ENCODE measurements around the gene LRRC4B.
"Not testable (repeated sequence)": the region's sequence is repeated elsewhere in the genome, so short reads cannot be mapped to it uniquely, and the experiment has no call there.

LRRC4B gene

GRCh38 chr19:50580240-50580639 is 12.0 kb upstream of the LRRC4B start:
- in situ Hi-C loops (cut with HindIII; ENCODE audit: low pct_ligation_motif_present, low pct_unique_long_range_greater_than_20kb, low sequenced_read_pairs), result no loop called here
- DNase-seq, result no peak

- in situ Hi-C loops (cut with HindIII; ENCODE audit: low pct_ligation_motif_present, low pct_unique_long_range_greater_than_20kb, low sequenced_read_pairs); DNase-seq: not testable (repeated sequence)
Observed at GRCh38 chr19:50576769-50577168, 8.5 kb upstream of the LRRC4B start.

DNA sequence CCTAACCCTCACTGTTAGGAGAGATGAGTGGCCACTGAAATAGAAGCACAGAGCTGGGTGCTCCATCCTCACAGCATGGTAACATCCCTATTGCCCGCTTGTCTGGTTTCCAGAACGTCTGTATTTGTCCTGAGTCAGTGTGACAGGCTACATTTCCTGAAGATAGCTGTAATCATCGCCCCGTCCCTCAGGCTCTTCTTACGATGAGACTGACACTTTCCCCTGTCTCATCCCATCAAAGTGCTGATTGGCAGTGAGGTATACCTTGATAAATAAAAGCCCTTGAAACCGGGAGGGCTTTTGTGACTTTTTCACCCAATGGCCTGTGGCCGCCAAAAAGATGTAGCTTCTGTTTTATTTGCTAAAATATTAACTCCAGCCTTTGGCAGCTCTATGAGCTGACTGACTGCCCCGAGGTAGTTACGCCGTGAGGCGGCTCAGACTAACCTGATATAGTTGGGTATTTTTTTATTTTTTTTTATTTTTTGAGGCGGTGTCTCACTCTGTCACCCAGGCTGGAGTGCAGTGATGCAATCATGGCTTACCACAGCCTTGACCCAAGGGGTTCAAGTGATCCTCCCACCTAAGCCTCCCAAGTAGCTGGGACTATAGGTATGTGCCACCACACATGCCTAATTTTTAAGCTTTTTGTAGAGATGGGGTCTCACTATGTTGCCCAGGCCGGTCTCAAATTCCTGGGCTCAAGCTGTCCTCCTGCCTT is 5.7 kb upstream of the LRRC4B start:
- in situ Hi-C loops (cut with HindIII; ENCODE audit: low pct_ligation_motif_present, low pct_unique_long_range_greater_than_20kb, low sequenced_read_pairs), result no loop called here
- no peak for DNase-seq

- DNase-seq, result no peak
Observed at GRCh38 chr19:50570997-50571396, 2.8 kb upstream of the LRRC4B start.

GRCh38 chr19:50569938-50570540 is 1.8 kb upstream of the LRRC4B start:
- no peak for DNase-seq
- in situ Hi-C loops (cut with HindIII; ENCODE audit: low pct_ligation_motif_present, low pct_unique_long_range_greater_than_20kb, low sequenced_read_pairs), result no loop called here

More at GRCh38 chr19:50570997-50571396, 2.8 kb upstream of the LRRC4B start:
- in situ Hi-C loops (cut with HindIII; ENCODE audit: low pct_ligation_motif_present, low pct_unique_long_range_greater_than_20kb, low sequenced_read_pairs), result no loop called here

- no peak for DNase-seq
- in situ Hi-C loops (cut with HindIII; ENCODE audit: low pct_ligation_motif_present, low pct_unique_long_range_greater_than_20kb, low sequenced_read_pairs), result no loop called here
Observed at GRCh38 chr19:50568728-50569698, 778 bp upstream of the LRRC4B start.

DNA sequence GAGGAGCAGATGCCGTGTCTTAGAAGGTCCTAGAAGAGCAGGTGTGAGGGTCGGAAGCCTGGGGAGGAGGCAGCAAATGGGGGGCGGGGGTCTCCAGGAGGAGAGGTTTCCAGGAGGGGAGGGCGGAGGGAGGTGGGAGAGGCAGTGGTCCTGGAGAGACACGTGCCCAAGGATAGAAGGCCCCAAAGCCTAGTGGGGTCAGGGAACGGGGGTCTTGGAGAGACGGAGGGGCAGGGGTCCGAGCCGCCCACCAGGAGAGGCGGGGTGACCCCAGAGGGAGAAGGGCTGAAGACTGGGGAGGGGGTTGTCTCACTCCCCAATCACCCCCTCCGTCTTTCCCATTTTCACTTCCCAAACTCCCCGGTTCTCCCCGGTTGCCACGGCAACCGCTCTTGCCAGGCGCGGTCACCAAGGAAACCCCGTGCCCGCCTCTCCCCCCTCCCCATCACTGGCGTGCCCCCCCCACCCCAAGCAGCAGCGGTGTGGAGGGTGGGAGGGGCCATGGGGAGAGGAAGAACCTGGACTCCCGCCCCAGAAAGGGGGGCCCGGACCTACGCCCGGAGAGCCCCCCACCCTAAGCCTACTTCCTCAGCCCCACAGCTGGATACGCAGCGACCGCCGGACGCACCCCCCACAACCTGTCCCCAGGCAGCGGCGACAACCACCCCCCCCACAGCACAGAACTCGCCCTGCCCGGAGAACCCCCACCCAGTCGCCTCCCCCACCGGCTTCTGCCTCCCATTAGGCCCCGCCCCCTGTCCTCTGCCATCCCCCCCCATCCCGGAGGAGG is 988 bp downstream of the LRRC4B start:
- in situ Hi-C loops (cut with HindIII; ENCODE audit: low pct_ligation_motif_present, low pct_unique_long_range_greater_than_20kb, low sequenced_read_pairs), result no loop called here
- DNase-seq, result no peak

DNA sequence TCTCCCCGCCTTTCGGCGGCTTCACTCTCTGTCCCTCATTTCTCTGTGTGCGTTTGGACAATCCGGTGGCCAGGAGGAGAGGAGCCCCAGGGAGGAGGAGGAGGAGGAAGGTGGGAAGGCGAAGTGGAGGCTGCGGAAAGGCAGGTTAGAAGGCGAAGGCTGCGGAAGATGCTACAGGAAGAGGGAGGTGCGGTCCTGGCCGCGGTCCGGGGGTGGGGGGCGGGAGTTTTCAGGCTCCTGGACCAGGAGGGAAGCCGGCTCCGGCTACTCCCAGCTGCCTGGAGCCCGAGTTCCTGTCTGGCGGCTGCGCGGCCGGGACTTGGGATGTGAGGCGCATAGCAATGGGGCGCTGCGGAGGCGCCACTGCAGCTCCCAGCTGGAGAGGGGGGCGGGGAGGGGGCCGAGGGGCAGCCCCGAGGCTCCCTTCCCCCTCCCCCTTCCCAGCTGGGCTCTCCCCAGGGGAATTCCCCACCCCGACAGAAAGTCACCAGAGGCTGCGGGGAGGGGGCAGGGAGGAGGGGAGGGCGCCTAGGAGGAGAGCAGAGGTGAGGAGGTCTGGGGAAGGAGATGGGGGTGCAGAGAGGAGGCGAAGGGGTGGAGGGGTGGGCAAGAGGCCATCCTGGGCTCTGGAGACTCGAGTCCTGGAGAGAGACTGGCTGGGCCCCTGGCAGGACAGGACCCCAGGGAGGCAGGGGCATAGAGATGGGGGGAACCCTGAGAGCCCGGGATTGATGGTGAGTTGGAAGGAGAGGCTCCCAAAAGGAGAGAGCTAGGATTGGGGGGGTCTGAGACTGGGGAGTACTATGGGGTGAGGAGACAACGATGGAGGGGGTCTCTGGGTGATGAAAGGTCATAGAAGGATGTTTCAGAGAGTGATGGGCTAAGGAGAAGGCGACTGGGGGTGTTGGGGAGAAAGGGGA is 2.0 kb downstream of the LRRC4B start:
- no peak for DNase-seq
- in situ Hi-C loops (cut with HindIII; ENCODE audit: low pct_ligation_motif_present, low pct_unique_long_range_greater_than_20kb, low sequenced_read_pairs), result no loop called here

GRCh38 chr19:50564229-50565105 is 3.8 kb downstream of the LRRC4B start:
- DNase-seq, result no peak
- in situ Hi-C loops (cut with HindIII; ENCODE audit: low pct_ligation_motif_present, low pct_unique_long_range_greater_than_20kb, low sequenced_read_pairs), result no loop called here

DNA sequence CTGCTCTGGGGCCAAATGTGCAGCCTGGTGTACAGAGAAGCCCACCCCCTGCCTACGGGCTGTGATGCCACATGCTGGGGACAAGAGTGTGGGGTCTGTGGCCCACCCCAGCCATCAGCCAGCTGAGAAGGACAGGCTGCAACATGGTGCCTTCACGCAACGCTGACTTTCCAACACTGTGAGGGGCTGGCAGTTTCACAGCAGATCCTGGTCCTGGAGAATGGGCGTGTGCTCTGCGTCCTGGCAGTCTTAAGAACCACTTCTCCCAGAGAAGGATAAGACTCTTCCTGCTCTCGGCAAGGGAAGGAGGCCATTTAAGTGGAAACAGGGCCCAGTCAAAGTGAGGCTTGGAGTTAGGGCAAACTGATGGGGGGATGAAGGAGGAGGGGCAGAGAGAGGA is 4.6 kb downstream of the LRRC4B start:
- in situ Hi-C loops (cut with HindIII; ENCODE audit: low pct_ligation_motif_present, low pct_unique_long_range_greater_than_20kb, low sequenced_read_pairs), result no loop called here
- DNase-seq, result no peak

- in situ Hi-C loops (cut with HindIII; ENCODE audit: low pct_ligation_motif_present, low pct_unique_long_range_greater_than_20kb, low sequenced_read_pairs), result no loop called here
- no peak for DNase-seq
Observed at GRCh38 chr19:50562996-50563395, 5.2 kb downstream of the LRRC4B start.

DNA sequence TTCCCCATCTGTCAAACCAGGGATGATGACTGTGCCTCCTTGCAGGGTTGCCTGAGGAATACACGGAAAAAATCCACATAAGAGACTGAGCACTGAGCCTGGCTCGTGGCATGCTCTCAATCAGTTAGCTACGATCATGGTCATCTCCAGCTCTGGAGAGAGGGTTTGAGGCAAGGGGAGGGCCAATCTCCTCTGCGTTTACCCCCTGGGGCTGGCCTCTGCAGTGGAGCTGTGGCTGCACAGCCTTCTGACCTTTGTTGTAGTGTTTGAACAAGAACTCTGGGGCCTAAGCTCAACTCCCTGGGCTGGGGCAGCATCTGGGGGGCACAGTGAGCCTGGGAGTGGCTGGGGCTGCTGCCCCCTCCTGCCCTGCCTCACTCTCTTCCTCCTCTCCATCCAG is 5.9 kb downstream of the LRRC4B start:
- in situ Hi-C loops (cut with HindIII; ENCODE audit: low pct_ligation_motif_present, low pct_unique_long_range_greater_than_20kb, low sequenced_read_pairs), result no loop called here
- DNase-seq, result no peak

- no peak for DNase-seq
- in situ Hi-C loops (cut with HindIII; ENCODE audit: low pct_ligation_motif_present, low pct_unique_long_range_greater_than_20kb, low sequenced_read_pairs), result no loop called here
Observed at GRCh38 chr19:50559636-50560035, 8.6 kb downstream of the LRRC4B start.

GRCh38 chr19:50558449-50558848 is 9.8 kb downstream of the LRRC4B start:
- in situ Hi-C loops (cut with HindIII; ENCODE audit: low pct_ligation_motif_present, low pct_unique_long_range_greater_than_20kb, low sequenced_read_pairs), result no loop called here
- no peak for DNase-seq

DNA sequence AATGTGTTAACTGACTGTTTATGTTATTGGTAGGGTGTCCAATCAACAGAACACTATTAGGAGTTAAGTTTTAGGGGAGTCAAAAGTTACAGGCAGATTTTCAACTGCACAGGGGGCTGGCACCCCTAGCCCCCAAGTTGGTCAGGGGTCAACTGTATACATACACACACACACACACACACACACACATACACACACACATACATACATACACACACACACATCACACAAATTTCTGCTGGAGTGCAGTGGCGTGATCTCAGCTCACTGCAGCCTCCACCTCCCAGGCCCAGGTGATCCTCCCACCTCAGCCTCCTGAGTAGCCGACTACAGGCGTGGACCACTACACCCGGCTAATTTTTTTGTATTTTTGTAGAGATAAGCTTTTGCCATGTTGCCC is 10.2 kb downstream of the LRRC4B start:
- DNase-seq, result no peak
- in situ Hi-C loops (cut with HindIII; ENCODE audit: low pct_ligation_motif_present, low pct_unique_long_range_greater_than_20kb, low sequenced_read_pairs), result no loop called here

DNA sequence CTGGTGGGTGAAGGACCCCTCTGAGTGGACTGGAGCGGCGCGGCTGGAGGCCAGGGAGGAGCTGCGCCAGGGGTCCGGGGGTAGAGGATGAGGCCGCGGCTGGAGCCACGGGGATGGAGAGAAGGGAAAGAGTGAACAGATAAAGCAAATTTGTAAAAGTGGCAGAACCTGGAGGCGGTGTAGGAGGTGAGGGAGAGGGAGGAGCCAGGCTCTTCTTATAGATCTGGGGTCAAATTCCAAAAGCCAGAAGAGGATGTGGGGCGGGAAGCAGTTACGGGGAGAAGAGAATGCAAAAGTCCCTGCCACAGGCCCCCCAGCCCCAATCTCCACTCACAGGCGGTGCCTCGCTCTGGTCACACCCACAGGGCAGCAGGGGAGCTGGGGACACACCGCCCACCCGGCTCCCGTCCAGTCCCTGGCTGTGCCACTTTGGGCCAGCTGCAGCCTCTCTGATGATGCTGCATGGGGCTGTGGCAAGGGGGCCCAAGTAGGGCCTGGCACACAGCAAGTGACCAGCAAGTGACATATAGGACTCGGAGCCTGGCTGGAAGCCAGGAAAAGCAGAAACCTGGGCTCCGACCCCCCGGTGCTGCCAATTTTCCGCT is 11.1 kb downstream of the LRRC4B start:
- no peak for DNase-seq
- in situ Hi-C loops (cut with HindIII; ENCODE audit: low pct_ligation_motif_present, low pct_unique_long_range_greater_than_20kb, low sequenced_read_pairs), result no loop called here

Data from ACHN (cell line).